ENCODE data around the gene ZNF91.
"Not testable (repeated sequence)": the region's sequence is repeated elsewhere in the genome, so short reads cannot be mapped to it uniquely, and the experiment has no call there.

Gene ZNF91

DNA sequence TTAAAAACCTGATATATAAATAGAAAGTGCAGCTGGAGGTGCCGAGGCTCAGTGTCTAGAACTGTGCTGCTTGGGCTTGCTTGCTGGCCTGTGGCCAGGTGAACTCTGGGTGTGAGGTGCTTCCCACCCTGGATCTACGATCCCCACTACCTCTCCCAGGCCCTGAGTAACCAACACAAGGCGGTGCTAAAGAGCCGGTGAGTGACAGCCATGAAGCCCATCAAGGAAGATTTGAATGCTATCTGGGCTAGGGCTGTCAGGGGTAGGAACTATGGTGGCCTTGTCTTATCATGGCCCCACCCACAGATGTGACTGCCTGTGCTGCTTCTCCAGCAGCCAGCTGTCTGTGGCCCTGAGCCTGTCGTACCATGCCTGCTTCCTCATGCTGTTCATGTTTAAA, 25.6 kb upstream of the ZNF91 start:
- TF ChIP-seq, protein P1, sequence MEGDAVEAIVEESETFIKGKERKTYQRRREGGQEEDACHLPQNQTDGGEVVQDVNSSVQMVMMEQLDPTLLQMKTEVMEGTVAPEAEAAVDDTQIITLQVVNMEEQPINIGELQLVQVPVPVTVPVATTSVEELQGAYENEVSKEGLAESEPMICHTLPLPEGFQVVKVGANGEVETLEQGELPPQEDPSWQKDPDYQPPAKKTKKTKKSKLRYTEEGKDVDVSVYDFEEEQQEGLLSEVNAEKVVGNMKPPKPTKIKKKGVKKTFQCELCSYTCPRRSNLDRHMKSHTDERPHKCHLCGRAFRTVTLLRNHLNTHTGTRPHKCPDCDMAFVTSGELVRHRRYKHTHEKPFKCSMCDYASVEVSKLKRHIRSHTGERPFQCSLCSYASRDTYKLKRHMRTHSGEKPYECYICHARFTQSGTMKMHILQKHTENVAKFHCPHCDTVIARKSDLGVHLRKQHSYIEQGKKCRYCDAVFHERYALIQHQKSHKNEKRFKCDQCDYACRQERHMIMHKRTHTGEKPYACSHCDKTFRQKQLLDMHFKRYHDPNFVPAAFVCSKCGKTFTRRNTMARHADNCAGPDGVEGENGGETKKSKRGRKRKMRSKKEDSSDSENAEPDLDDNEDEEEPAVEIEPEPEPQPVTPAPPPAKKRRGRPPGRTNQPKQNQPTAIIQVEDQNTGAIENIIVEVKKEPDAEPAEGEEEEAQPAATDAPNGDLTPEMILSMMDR (IDR thresholded peaks at IDR 0.05; ENCODE audit: insufficient read depth, missing control alignments) = no peak
- DNase-seq (ENCODE audit: insufficient read length, low spot score) (no peak), FAIRE-seq (no peak)

DNA sequence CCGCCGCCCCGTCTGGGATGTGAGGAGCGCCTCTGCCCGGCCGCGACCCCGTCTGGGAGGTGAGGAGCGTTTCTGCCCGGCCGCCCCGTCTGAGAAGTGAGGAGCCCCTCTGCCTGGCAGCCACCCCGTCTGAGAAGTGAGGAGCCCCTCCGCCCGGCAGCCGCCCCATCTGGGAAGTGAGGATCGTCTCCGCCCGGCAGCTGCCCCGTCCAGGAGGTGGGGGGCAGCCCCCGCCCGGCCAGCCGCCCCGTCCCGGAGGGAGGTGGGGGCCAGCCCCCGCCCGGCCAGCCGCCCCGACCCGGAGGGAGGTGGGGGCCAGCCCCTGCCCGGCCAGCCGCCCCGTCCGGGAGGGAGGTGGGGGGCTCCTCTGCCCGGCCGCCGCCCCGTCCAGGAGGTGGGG, 24.0 kb upstream of the ZNF91 start:
- not testable (repeated sequence) for DNase-seq (ENCODE audit: insufficient read length, low spot score); FAIRE-seq

DNA sequence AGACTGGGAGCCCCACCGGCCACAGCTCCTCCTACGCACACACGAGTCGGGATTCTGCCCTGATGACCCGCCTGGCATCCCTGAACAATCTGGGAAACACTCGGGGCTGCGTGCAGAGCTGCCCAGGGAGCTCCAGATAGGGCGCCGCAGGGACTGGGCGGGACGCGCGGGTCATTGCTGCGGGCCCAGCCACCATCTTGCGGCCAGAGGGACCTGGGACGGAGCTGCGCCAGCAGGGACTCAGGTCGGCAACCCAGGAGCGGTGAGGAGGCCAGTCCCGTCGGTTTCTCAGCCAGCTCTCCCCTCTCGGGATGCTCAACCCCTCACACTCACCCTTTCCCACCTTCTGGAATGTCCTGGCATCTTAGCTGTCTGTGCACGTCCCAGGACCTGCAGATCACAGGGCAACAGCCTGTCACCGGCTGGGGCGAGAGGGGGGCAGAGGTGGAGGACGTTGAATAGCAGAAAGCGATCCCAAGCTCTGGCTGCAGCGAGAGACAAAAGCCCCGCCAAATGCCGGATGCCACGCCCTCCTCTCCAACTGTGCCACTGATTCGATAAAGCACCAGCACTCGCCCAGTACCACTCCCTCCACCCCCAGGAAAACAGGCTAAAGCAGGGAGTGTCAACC, 20.4 kb upstream of the ZNF91 start:
- FAIRE-seq (no peak), DNase-seq (ENCODE audit: insufficient read length, low spot score) (peak; percentile 46)
- TF ChIP-seq, protein P1 (IDR thresholded peaks at IDR 0.05; ENCODE audit: insufficient read depth, missing control alignments) = no peak

DNA sequence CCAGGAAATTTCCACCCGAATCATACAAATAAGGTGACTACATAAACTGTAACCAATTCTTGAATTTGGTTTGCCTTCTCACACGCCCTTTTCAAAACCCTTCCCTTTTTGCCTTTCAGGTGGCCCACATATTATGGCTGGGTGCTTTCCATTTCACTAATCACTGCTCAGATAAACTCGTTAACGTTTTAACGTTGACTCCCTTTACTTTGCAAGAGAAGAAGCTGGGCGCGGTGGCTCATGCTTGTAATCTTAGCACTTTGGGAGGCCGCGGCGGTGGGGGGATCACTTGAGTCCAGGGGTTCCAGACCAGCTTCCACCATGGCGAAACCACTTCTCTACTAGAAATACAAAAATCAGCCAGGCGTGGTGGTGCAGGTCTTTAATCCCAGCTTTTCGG, 19.8 kb upstream of the ZNF91 start:
- TF ChIP-seq, protein P1 (IDR thresholded peaks at IDR 0.05; ENCODE audit: insufficient read depth, missing control alignments) = no peak
- FAIRE-seq = no peak
- no peak for DNase-seq (ENCODE audit: insufficient read length, low spot score)

DNA sequence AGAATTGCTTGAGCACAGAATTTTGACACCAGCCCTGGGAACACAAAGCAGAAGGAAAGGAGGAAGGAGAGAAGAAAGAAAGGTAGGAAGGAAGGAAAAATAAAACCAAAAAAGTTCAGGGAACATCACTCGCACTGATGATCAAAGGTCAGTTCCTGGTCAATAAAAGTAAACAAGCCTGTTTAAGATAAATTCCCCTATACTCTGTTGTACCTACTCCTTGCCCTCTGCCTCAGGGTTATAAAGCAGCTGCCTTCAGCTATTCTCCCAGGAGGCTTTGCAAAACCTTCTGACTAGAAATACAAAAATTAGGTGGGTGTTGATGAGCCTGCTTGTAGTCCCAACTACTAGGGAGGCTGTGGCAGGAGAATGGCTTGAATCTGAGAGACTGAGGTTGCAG, 14.9 kb upstream of the ZNF91 start:
- DNase-seq (ENCODE audit: insufficient read length, low spot score) (no peak), FAIRE-seq (no peak)
- TF ChIP-seq, protein P1 (IDR thresholded peaks at IDR 0.05; ENCODE audit: insufficient read depth, missing control alignments) = no peak

DNA sequence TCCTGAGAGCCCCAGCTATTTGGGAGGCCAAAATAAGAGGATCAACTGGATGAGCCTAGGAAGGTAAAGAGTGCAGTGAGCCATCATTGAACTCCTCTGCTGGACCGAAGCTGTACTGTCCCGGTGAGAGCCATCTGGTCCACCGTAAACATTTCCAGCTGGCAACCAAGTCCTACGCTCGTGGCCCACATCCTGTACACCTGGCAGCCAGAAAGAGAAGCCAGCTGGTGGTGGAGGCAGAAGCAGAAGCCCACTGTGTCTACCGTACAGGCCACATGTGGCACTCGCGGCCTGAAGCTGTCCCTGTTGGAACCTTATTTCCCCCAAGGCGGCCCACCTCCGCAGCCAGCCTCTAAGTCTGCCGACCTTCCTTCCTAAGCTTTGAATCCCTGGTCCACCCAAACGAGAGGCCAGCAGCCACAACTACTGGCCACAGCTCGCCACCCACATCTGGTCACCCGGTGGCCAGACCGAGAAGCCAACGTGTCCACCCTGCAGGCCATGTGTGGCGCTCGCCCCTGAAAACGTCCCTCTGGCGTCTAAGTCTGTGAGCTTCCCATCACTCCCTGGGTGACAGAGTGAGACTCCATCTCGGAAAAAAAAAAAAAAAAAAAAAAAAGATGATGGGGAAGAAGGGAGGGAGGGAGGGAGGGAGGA, 14.2 kb upstream of the ZNF91 start:
- FAIRE-seq (no peak), DNase-seq (ENCODE audit: insufficient read length, low spot score) (no peak)
- TF ChIP-seq, protein P1 (IDR thresholded peaks at IDR 0.05; ENCODE audit: insufficient read depth, missing control alignments) = no peak

DNA sequence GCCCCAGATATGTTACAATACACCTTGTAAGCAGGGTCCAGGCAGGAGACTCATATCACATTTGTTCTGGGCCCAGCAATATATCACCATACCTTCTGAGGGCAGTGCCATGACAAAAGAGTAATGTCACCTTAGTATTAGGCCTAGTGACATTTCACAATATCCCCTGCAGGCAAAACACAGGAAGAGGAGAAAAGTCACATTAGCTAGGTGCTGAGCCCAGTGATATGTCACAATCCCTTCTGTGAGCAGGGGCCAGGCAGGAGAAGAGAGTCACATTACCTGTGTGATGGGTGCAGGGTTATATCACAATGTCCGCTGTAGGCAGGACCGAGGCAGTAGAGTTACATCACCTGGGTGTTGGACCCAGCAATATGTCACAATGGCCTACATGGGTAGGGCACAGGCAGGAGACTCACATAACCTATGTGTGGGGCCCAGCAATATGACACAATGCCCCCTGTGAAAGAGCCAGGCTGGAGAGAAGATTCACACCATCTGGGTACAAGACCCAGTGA, 12.4 kb upstream of the ZNF91 start:
- TF ChIP-seq, protein P1 (IDR thresholded peaks at IDR 0.05; ENCODE audit: insufficient read depth, missing control alignments) = no peak
- FAIRE-seq (no peak), DNase-seq (ENCODE audit: insufficient read length, low spot score) (no peak)
